MCF 10A (cell line): Measurements from ENCODE around the gene RGS3. TPM values are rescaled to one million over a fixed set of nuclear protein-coding genes. Genes with fewer than 3 reads are reported as not detected.

Experiments used
- BruUV-seq: library from RNA; stranded (reverse); fragments of 400-500 nt; replicated peaks from 2 replicates; lab custom pipeline; 2021; lab: Mats Ljungman, UMichigan
- CTCF ChIA-PET: fragments of 300-600 bp; sonication (Branson Sonifier 250); formaldehyde crosslinking; extraction: SDS; loops from one replicate; lab custom pipeline; 2021; ENCODE audit warnings: antibody characterized with exemption, inconsistent platforms; lab: Yijun Ruan, JAX
- POLR2A ChIA-PET: fragments of 300-600, 350-650 bp; sonication (Branson Sonifier 250); formaldehyde crosslinking; extraction: SDS; loops from one replicate; lab custom pipeline; 2020; ENCODE audit warnings: antibody characterized with exemption, inconsistent platforms; lab: Yijun Ruan, JAX
- DNase-seq: peaks from one replicate; pipeline ENCODE4 v3.0.0-alpha.2; 2018; ENCODE audit not compliant: unreplicated experiment
- H3K27ac Mint-ChIP-seq: one replicate; pipeline ENCODE4 v1.8.0; 2022; ENCODE audit warnings: mild to moderate bottlenecking, low read depth, mixed read lengths; ENCODE audit not compliant: unreplicated experiment
- H3K27me3 Mint-ChIP-seq: one replicate; pipeline ENCODE4 v1.8.0; 2022; ENCODE audit warnings: mixed read lengths; ENCODE audit not compliant: insufficient read depth, unreplicated experiment
- H3K36me3 Mint-ChIP-seq: one replicate; pipeline ENCODE4 v1.8.0; 2022; ENCODE audit warnings: mild to moderate bottlenecking, moderate library complexity, mixed read lengths; ENCODE audit not compliant: insufficient read depth, unreplicated experiment
- H3K4me1 Mint-ChIP-seq: one replicate; pipeline ENCODE4 v1.8.0; 2022; ENCODE audit warnings: mixed read lengths; ENCODE audit not compliant: insufficient read depth, unreplicated experiment
- H3K4me3 Mint-ChIP-seq: one replicate; pipeline ENCODE4 v1.8.0; 2022; ENCODE audit warnings: mild to moderate bottlenecking, moderate library complexity, mixed read lengths; ENCODE audit not compliant: unreplicated experiment
- H3K9me3 Mint-ChIP-seq: one replicate; pipeline ENCODE4 v1.8.0; 2022; ENCODE audit warnings: mixed read lengths; ENCODE audit not compliant: unreplicated experiment
- CTCF ChIP-seq: fragments of 200-600 bp; IDR thresholded peaks from one replicate; pipeline ENCODE4 v1.8.0; 2022; ENCODE audit warnings: antibody characterized with exemption, mild to moderate bottlenecking; ENCODE audit not compliant: unreplicated experiment
- intact Hi-C: fragments of 100-400 bp; cut with micrococcal nuclease; formaldehyde crosslinking; loops from 2 replicates; pipeline ENCODE4 v1.14.1; 2022
- total RNA-seq: library from RNA; stranded (reverse); gene quantifications from 2 replicates; pipeline ENCODE4 v1.2.3, GENCODE V29; 2022

The RGS3 gene
- total RNA-seq, 1 experiment from 2014 or later: 32.1 TPM

- no peak for TF ChIP-seq CTCF
- intact Hi-C loops: no loop called here
- CTCF ChIA-PET: interaction anchor here (1.0 kb wide), 1 partner anchor 127 kb away, joined by 3 read pairs; no protein-coding TSS in a partner anchor
- Mint-ChIP-seq H3K27ac (no peak overlapping the region), H3K9me3 (no peaks in the 10 kb centered on the region), H3K4me1 (peaks cover 9% of the 10 kb centered on the region), H3K36me3 (no peaks in the 10 kb centered on the region), H3K4me3 (no peak overlapping the region), H3K27me3 (no peaks in the 10 kb centered on the region)
- BruUV-seq: no TSS peak
- POLR2A ChIA-PET: no interaction called here
- no peak for DNase-seq
Observed at GRCh38 chr9:113528811-113529210, 65.3 kb downstream of the RGS3 start.

DNA sequence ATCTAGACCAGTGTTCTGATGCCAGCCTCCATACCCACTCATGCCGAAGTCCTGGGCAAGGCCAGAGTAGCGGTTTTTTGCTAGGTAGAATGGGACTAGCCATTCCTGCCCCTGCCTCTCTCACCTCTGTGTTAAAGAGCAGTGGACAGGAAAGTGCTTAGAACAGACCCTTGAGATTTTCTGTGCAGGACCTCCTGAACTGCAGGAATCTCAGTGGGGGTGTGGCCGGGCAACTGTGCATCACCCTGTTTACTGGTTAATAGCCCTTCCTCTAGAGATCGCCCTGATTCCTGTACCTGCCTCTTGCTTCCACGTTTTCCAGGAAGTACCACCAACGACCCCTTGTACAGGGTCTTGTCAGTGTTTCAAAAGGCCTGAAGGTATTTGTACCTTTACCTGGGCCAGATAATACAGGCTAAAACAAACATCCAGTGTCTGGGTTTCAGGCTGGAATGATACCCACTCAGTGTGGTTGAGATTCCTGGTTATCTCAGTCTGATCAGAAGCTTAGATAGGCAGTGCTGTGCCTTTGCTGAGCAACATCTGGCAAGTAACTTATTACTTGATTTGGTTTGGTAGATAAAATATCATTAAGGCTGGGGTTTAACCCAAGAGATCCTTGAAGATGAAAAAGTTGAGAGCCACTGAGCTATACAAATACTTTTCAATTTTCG, 65.9 kb downstream of the RGS3 start:
- CTCF ChIA-PET: interaction anchor here (0.6 to 0.8 kb wide), 2 partner anchors 11 to 153 kb away, joined by 3 read pairs; no protein-coding TSS in a partner anchor
- intact Hi-C loops: no loop called here
- no peak for DNase-seq

DNA sequence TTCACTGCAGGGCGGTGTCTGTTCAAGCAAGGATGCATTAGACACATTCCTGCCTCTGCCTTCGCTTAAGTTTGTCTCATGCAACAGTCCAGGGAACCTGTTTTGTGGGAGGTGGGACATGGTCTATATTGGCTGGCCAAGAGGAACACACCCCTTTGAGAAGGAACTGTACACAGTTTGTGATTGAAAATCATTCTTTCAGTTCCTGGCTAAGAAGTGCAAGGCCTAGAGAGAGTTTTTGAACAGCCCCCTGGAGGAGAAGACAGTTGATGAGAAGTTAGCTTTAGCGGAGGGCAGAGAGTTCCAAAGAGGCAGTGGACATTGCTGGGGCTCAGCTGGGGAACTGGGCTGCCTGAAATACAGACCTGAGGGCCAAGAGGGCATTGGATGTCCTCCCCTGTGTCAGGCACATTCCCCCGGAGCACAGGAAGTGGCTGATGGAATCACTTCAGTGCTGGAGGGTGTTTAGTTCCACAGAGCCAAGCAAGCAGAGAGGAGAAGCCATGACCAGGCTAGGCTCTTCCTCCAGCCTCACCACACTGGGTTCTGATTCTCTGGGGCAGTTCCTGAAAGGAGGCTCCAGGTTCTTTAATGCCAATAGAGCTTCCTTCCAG, 66.6 kb downstream of the RGS3 start:
- H3K9me3 Mint-ChIP-seq: no peaks in the 10 kb centered on the region
- no peak overlapping the region for H3K4me3 Mint-ChIP-seq
- intact Hi-C loops: no loop called here
- no peak for TF ChIP-seq CTCF
- CTCF ChIA-PET: interaction anchor here (0.6 to 1.1 kb wide), 4 partner anchors 11 to 152 kb away, joined by 3 read pairs; no protein-coding TSS in a partner anchor
- POLR2A ChIA-PET: no interaction called here
- BruUV-seq: no TSS peak
- peaks cover 9% of the 10 kb centered on the region for H3K4me1 Mint-ChIP-seq
- DNase-seq: no peak
- H3K27ac Mint-ChIP-seq: peak overlapping the region; percentile 53
- H3K27me3 Mint-ChIP-seq: no peaks in the 10 kb centered on the region
- H3K36me3 Mint-ChIP-seq: no peaks in the 10 kb centered on the region

More for the DNA sequence above, 65.9 kb downstream of the RGS3 start:
- peaks cover 9% of the 10 kb centered on the region for H3K4me1 Mint-ChIP-seq
- no peaks in the 10 kb centered on the region for H3K9me3 Mint-ChIP-seq
- no TSS peak for BruUV-seq
- POLR2A ChIA-PET: no interaction called here
- no peak for TF ChIP-seq CTCF
- peak overlapping the region; percentile 53 for H3K27ac Mint-ChIP-seq
- no peaks in the 10 kb centered on the region for H3K36me3 Mint-ChIP-seq
- no peak overlapping the region for H3K4me3 Mint-ChIP-seq
- H3K27me3 Mint-ChIP-seq: no peaks in the 10 kb centered on the region

DNA sequence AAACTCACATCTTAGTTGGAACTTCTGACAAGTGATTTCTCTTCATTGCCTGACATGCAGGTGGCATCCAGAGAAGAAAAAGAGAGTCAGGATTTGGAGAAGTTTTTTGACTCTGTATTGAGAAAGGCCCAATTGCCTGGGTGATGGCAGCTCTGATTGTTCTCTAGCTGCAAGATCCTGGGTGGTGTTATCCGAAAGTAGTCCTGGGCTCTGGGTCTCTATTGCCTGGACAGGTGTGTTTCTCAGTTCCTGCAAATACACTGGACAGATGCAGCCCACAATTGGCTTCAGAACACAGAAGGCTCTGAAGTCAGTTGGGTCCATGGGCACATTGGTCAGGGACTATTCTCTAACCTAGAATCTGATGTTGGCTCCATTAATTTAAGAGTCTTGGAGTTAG, 67.4 kb downstream of the RGS3 start:
- POLR2A ChIA-PET: no interaction called here
- H3K27me3 Mint-ChIP-seq: no peaks in the 10 kb centered on the region
- H3K36me3 Mint-ChIP-seq: no peaks in the 10 kb centered on the region

More for the DNA sequence above, 67.4 kb downstream of the RGS3 start:
- CTCF ChIA-PET: interaction anchor here (0.8 to 1.1 kb wide), 2 partner anchors 29 to 100 kb away, joined by 3 read pairs; no protein-coding TSS in a partner anchor
- Mint-ChIP-seq H3K9me3 (no peaks in the 10 kb centered on the region), H3K27ac (no peak overlapping the region), H3K4me1 (peaks cover 9% of the 10 kb centered on the region), H3K4me3 (no peak overlapping the region)
- no peak for TF ChIP-seq CTCF
- no TSS peak for BruUV-seq
- no peak for DNase-seq
- intact Hi-C loops: no loop called here
